Cardiac muscle cell (in vitro differentiated cells and primary cell): Measurements from ENCODE around the gene ARFGAP2. TPM values are rescaled to one million over a fixed set of nuclear protein-coding genes. Genes with fewer than 3 reads are reported as not detected.
A peak's percentile ranks its signal among the peaks of the same experiment; 100 is the strongest.

Experiments used
- DNase-seq, 2 donors: peaks; one replicate each; pipeline versions ENCODE4 v3.0.0 to v3.0.0-alpha.2; 2010 to 2017; ENCODE audit warnings: low read depth in 1 of 2, low spot score in 1 of 2
- H3K27ac ChIP-seq: fragments of 200-600 bp; sonication (generic); 2 replicates; pipeline ENCODE4 v1.5.1; 2016
- H3K27me3 ChIP-seq: fragments of 200-600 bp; sonication (generic); 2 replicates; pipeline ENCODE4 v1.6.0; 2016; ENCODE audit warnings: control low read depth
- H3K36me3 ChIP-seq: fragments of 200-600 bp; sonication (generic); 2 replicates; pipeline ENCODE4 v1.5.1; 2016; ENCODE audit warnings: control low read depth
- H3K4me1 ChIP-seq: fragments of 200-600 bp; sonication (generic); 2 replicates; pipeline ENCODE4 v1.8.1; 2017; ENCODE audit warnings: low read depth, mild to moderate bottlenecking, mixed run types
- H3K4me3 ChIP-seq: fragments of 200-600 bp; sonication (generic); 2 replicates; pipeline ENCODE4 v1.5.1; 2016; ENCODE audit warnings: mild to moderate bottlenecking
- H3K9me3 ChIP-seq: fragments of 200-600 bp; sonication (generic); 2 replicates; pipeline ENCODE4 v1.5.1; 2017; ENCODE audit warnings: low read depth, mild to moderate bottlenecking, control low read depth
- polyA plus RNA-seq: library from polyadenylated mRNA; unstranded; fragments of >200 nt; fragmentation: Nextera tagmentation; extraction: Ambion mirVana; gene quantifications from 2 replicates; pipeline ENCODE4 v1.2.1, GENCODE V29; 2016
- total RNA-seq: library from RNA; depleted of rRNA; stranded (reverse); fragments of >200 nt; gene quantifications from 2 replicates; pipeline ENCODE4 v1.2.3, GENCODE V29; 2016
- TF ChIP-seq, protein P1 (sequence below): IDR thresholded peaks from 2 replicates; pipeline ENCODE4 v1.5.1; 2012; ENCODE audit warnings: low read depth, mild to moderate bottlenecking, low read length

The ARFGAP2 gene
- total and polyA plus RNA-seq, 2 experiments from 2014 or later: 107 to 136 TPM

DNA sequence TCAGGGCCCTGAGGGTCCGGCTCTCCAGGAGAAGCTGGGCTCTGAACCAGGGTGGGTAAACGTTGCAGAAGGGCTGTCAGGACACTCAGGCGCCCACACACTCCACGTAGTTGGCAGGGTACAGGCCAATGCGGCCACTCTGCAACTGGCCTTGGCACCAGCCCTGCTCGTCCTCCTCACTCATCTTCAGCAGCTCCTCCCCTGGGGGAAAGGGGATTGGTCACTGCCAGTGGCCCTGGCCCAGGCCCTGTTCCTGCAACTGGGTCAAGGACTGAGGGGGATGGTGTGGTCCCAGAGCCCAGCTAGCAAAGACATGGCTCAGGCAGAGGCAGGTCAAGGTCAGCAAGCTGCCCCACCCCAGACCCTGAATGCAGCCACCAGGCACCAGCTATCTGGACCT is 1.2 kb upstream of the ARFGAP2 start:
- TF ChIP-seq, protein P1, sequence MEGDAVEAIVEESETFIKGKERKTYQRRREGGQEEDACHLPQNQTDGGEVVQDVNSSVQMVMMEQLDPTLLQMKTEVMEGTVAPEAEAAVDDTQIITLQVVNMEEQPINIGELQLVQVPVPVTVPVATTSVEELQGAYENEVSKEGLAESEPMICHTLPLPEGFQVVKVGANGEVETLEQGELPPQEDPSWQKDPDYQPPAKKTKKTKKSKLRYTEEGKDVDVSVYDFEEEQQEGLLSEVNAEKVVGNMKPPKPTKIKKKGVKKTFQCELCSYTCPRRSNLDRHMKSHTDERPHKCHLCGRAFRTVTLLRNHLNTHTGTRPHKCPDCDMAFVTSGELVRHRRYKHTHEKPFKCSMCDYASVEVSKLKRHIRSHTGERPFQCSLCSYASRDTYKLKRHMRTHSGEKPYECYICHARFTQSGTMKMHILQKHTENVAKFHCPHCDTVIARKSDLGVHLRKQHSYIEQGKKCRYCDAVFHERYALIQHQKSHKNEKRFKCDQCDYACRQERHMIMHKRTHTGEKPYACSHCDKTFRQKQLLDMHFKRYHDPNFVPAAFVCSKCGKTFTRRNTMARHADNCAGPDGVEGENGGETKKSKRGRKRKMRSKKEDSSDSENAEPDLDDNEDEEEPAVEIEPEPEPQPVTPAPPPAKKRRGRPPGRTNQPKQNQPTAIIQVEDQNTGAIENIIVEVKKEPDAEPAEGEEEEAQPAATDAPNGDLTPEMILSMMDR: no peak
- Histone ChIP-seq H3K27ac (peak overlapping the region; percentile 98), H3K36me3 (peaks cover 18% of the 10 kb centered on the region), H3K4me1 (peaks cover 12% of the 10 kb centered on the region), H3K27me3 (no peaks in the 10 kb centered on the region), H3K4me3 (no peak overlapping the region), H3K9me3 (no peaks in the 10 kb centered on the region)
- no peak for DNase-seq

DNA sequence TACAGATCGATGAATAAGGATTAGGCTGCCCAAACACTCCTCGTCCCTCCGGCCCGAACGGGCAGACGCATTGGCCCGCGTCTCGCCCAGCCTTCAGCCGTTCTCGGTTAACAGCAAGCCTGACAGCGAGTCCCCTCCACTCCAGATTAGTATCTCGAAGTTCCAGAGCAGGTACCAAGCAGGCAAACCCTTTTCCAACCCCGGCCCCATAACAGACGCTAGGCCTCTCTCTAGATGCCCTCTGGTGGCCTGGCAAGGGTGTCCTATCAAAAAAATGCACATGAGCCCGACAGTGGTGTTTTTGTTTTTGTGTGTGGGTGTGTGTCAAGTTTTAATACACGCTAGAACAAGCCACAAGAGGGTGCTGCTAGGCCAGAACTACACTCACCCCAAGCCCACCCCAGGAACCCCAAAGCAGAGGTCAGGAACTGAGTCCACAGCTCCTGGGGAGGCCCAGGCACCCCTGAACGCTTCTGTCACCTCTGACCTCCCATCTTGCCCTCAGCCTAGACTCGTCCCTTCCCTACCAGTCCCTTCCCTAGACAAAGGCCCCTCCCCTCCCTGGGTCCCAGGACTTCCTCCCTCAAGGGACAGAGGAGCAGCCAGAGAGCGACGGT is 658 bp upstream of the ARFGAP2 start:
- Histone ChIP-seq H3K4me3 (peak overlapping the region; percentile 83), H3K36me3 (peaks cover 22% of the 10 kb centered on the region), H3K27ac (peak overlapping the region; percentile 98), H3K27me3 (no peaks in the 10 kb centered on the region), H3K4me1 (peaks cover 12% of the 10 kb centered on the region), H3K9me3 (no peaks in the 10 kb centered on the region)
- peak; percentile 72 to 84 for DNase-seq
- TF ChIP-seq, protein P1: peak; percentile 66

DNA sequence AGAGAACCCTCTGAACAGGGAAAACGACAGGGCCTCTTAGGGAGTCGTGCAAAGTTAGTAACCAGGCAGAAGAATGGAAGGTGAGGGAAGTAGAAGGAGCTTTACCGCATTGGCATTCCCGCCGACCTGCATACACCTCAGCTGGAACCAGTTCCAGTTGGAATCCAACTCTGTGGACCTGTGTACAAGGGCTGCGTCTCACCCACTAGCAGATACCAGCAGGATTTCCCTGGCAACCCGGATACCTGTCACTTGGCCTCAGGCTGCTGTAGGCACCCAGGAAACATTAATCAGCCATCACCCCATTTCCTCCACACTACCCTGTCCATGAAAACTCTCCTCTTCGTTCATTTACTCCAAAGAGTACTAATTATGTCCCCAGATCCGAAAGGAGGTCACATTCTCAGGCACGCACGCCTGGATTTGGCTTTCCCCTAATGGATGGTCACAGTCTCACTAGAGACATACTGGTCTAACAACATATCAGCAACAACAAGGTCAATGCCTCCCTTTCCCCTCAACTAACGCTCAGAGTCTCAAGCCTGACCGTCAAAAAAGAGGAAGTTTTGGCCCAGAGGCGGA is 842 bp downstream of the ARFGAP2 start:
- H3K4me3 ChIP-seq: peak overlapping the region; percentile 83
- H3K9me3 ChIP-seq: no peaks in the 10 kb centered on the region
- peaks cover 12% of the 10 kb centered on the region for H3K4me1 ChIP-seq

DNA sequence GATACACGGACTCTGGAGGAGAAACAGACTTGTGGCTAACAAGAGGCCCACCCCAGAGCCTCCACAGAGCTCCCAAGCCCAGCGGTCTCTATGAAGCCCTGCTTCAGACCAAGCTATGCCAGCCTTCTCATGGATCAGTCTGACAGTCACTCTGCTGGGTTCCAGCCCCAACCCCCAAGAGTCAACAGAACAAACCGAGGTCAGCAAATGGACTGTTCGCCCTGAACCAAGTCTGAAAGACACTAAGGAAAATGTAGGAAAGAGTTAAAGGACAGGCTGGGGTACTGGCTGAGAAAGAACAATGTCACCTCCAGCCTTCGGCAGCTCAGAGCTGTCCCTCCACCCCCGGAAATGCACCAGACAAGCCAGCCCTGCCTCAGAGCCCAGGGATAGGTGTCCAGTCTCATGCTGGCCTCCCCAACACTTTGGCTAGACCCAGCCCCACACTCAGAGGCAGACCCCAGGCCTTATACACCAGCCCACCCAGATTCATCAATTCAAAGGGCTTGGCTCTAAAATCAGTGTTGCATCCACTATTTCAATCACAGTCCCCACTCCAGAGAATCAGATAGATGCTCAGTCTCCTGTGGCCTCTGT is 3.8 kb downstream of the ARFGAP2 start:
- TF ChIP-seq, protein P1: no peak
- H3K4me3 ChIP-seq: no peak overlapping the region

More for the DNA sequence above, 842 bp downstream of the ARFGAP2 start:
- TF ChIP-seq, protein P1: no peak
- no peak for DNase-seq
- H3K27ac ChIP-seq: peak overlapping the region; percentile 98
- H3K36me3 ChIP-seq: peaks cover 37% of the 10 kb centered on the region
- H3K27me3 ChIP-seq: no peaks in the 10 kb centered on the region

DNA sequence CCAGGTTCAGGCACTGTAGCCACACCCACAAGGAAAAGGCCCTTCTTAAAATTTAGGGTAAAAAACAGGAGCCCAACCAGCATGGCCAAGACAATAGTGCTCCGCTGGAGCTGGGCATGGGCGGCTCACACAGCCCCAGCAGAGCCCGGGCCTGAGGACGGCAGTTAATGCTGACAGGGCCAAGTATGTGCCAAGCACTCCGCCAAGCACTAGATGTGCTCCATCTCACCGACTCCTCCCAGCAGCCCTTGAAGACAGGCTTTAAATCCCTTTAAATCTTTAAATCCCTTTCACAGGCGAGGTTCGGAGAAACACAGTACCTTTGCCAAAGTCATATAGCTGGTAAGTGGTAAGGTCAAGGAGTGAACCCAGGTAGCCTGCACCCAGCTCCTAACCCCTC is 4.8 kb downstream of the ARFGAP2 start:
- H3K4me1 ChIP-seq: peaks cover 6% of the 10 kb centered on the region
- no peaks in the 10 kb centered on the region for H3K9me3 ChIP-seq
- peaks cover 71% of the 10 kb centered on the region for H3K36me3 ChIP-seq
- H3K27me3 ChIP-seq: no peaks in the 10 kb centered on the region
- H3K27ac ChIP-seq: no peak overlapping the region
- no peak for DNase-seq
- no peak overlapping the region for H3K4me3 ChIP-seq
- TF ChIP-seq, protein P1: no peak

More for the DNA sequence above, 3.8 kb downstream of the ARFGAP2 start:
- H3K4me1 ChIP-seq: peaks cover 10% of the 10 kb centered on the region
- H3K27me3 ChIP-seq: no peaks in the 10 kb centered on the region
- H3K9me3 ChIP-seq: no peaks in the 10 kb centered on the region
- H3K27ac ChIP-seq: no peak overlapping the region
- no peak for DNase-seq
- H3K36me3 ChIP-seq: peaks cover 61% of the 10 kb centered on the region
